Fibroblast of the aortic adventitia (primary cell): ENCODE data around the gene ZCCHC8. TPM values are rescaled to one million over a fixed set of nuclear protein-coding genes. Genes with fewer than 3 reads are reported as not detected.
"Not testable (repeated sequence)": the region's sequence is repeated elsewhere in the genome, so short reads cannot be mapped to it uniquely, and the experiment has no call there.

Experiments used
- DNase-seq: peaks from one replicate; pipeline ENCODE4 v3.0.0-alpha.2; 2010; ENCODE audit warnings: low read depth
- H3K4me3 ChIP-seq: 2 replicates; pipeline ENCODE4 v1.5.1; 2011; ENCODE audit warnings: low read depth, mild to moderate bottlenecking, control low read depth, low read length, moderate library complexity
- CTCF ChIP-seq: IDR thresholded peaks from 2 replicates; pipeline ENCODE4 v1.5.1; 2011; ENCODE audit warnings: mild to moderate bottlenecking, low read length, control low read depth, inconsistent platforms; ENCODE audit not compliant: insufficient read depth
- total RNA-seq: library from RNA; depleted of rRNA; stranded (reverse); fragments of >200 nt; gene quantifications from 2 replicates; pipeline ENCODE4 v1.2.3, GENCODE V29; 2012; ENCODE audit warnings: low replicate concordance

ZCCHC8 gene
- total RNA-seq, 1 donor: 23.1 TPM

- no peak overlapping the region for H3K4me3 ChIP-seq
- TF ChIP-seq CTCF: peak; percentile 78
- DNase-seq: peak; percentile 90
Measured at GRCh38 chr12:122471324-122472226, 29.2 kb downstream of the ZCCHC8 start.

- not testable (repeated sequence) for H3K4me3 ChIP-seq, DNase-seq
Measured at GRCh38 chr12:122470576-122470975, 30.2 kb downstream of the ZCCHC8 start.

- not testable (repeated sequence) for DNase-seq, H3K4me3 ChIP-seq
Measured at GRCh38 chr12:122469856-122470255, 30.9 kb downstream of the ZCCHC8 start.

GRCh38 chr12:122467983-122468382 lies 32.7 kb downstream of the ZCCHC8 start:
- no peak for TF ChIP-seq CTCF
- H3K4me3 ChIP-seq: no peak overlapping the region
- DNase-seq: no peak

GRCh38 chr12:122464317-122465042 lies 36.3 kb downstream of the ZCCHC8 start:
- peak; percentile 99 for DNase-seq
- H3K4me3 ChIP-seq: not testable (repeated sequence)

GRCh38 chr12:122460641-122461040 lies 40.1 kb downstream of the ZCCHC8 start:
- DNase-seq: no peak
- no peak for TF ChIP-seq CTCF
- no peak overlapping the region for H3K4me3 ChIP-seq

- no peak for DNase-seq
- no peak overlapping the region for H3K4me3 ChIP-seq
- no peak for TF ChIP-seq CTCF
Measured at GRCh38 chr12:122460061-122460460, 40.7 kb downstream of the ZCCHC8 start.

- TF ChIP-seq CTCF: no peak
- no peak for DNase-seq
- no peak overlapping the region for H3K4me3 ChIP-seq
Measured at GRCh38 chr12:122459211-122459610, 41.5 kb downstream of the ZCCHC8 start.
